IMR-90 (cell line): ENCODE results near the gene DNAH8.

Experiments used
- CTCF ChIP-seq: conservative IDR thresholded peaks from 2 replicates; pipeline ENCODE4 v1.5.1; 2012; ENCODE audit warnings: mild to moderate bottlenecking, low read depth, low read length, improper control_type of control experiment
- MXI1 ChIP-seq: IDR thresholded peaks from 2 replicates; pipeline ENCODE4 v1.6.1; 2012; ENCODE audit warnings: low read depth, mild to moderate bottlenecking, low read length, moderate library complexity, borderline replicate concordance
- NFE2L2 ChIP-seq: fragments of 150-350 bp; IDR thresholded peaks from 2 replicates; pipeline ENCODE4 v1.6.1; 2016; ENCODE audit warnings: low read depth, mild to moderate bottlenecking, low read length
- POLR2A ChIP-seq: IDR thresholded peaks from 2 replicates; pipeline ENCODE4 v1.6.1; 2012; ENCODE audit warnings: mild to moderate bottlenecking, low read depth, low read length
- SMC3 ChIP-seq: fragments of 150-350 bp; IDR thresholded peaks from 2 replicates; pipeline ENCODE4 v1.6.1; 2016; ENCODE audit warnings: low read depth, mild to moderate bottlenecking, antibody characterized with exemption, low read length, moderate library complexity

- TF ChIP-seq MXI1: no peak
- TF ChIP-seq CTCF: no peak
- TF ChIP-seq POLR2A: no peak
- no peak for TF ChIP-seq SMC3
- TF ChIP-seq NFE2L2: no peak
Measured at GRCh38 chr6:39051399-39052122, 336.4 kb downstream of the DNAH8 start.
